WTC11 (cell line): ENCODE data around the gene DCLRE1C. TPM values are rescaled to one million over a fixed set of nuclear protein-coding genes. Genes with fewer than 3 reads are reported as not detected.
A peak's percentile ranks its signal among the peaks of the same experiment; 100 is the strongest.

Experiments used
- ATAC-seq: fragments of 200-7000 bp; cut with Tn5 transposase; 2 replicates; pipeline ENCODE4 v1.10.0; 2021; ENCODE audit warnings: mild to moderate bottlenecking, moderate library complexity
- CTCF ChIA-PET: fragments of 300-600 bp; sonication (Branson Sonifier 250); formaldehyde crosslinking; loops from one replicate; lab custom pipeline; 2021; ENCODE audit warnings: antibody characterized with exemption; lab: Charles Lee
- POLR2A ChIA-PET: fragments of 350-600 bp; sonication (Branson Sonifier 250); formaldehyde crosslinking; loops from one replicate; lab custom pipeline; 2021; ENCODE audit warnings: antibody characterized with exemption; lab: Charles Lee
- DNase-seq: peaks from one replicate; pipeline ENCODE4 v3.0.0; 2021; ENCODE audit warnings: low spot score
- H3K27ac Mint-ChIP-seq: 2 replicates; pipeline ENCODE4 v1.8.0; 2021; ENCODE audit warnings: mixed read lengths
- H3K27me3 Mint-ChIP-seq: 2 replicates; pipeline ENCODE4 v1.8.0; 2021; ENCODE audit warnings: low read depth, mild to moderate bottlenecking, moderate library complexity, mixed read lengths
- H3K36me3 Mint-ChIP-seq: 2 replicates; pipeline ENCODE4 v1.8.0; 2021; ENCODE audit warnings: mixed read lengths
- H3K4me1 Mint-ChIP-seq: 2 replicates; pipeline ENCODE4 v1.8.0; 2022; ENCODE audit warnings: mixed read lengths
- H3K4me3 Mint-ChIP-seq: 2 replicates; pipeline ENCODE4 v1.8.0; 2021; ENCODE audit warnings: mild to moderate bottlenecking, moderate library complexity, mixed read lengths
- H3K9me3 Mint-ChIP-seq: 2 replicates; pipeline ENCODE4 v1.8.0; 2021; ENCODE audit warnings: mixed read lengths
- ARID4B ChIP-seq: sonication (generic); formaldehyde crosslinking; IDR thresholded peaks from 2 replicates; pipeline ENCODE4 v1.8.0; 2023; ENCODE audit warnings: missing genetic modification reagents, mild to moderate bottlenecking, borderline replicate concordance
- ATF1 ChIP-seq: sonication (generic); formaldehyde crosslinking; IDR thresholded peaks from 2 replicates; pipeline ENCODE4 v1.8.1; 2023; ENCODE audit warnings: mild to moderate bottlenecking, moderate library complexity, missing genetic modification reagents
- ETV6 ChIP-seq: sonication (generic); formaldehyde crosslinking; IDR thresholded peaks from 2 replicates; pipeline ENCODE4 v1.8.1; 2022; ENCODE audit warnings: mild to moderate bottlenecking, missing genetic modification reagents
- FOXP1 ChIP-seq: sonication (generic); formaldehyde crosslinking; IDR thresholded peaks from 2 replicates; pipeline ENCODE4 v1.8.0; 2022; ENCODE audit warnings: missing genetic modification reagents, mild to moderate bottlenecking, moderate library complexity, borderline replicate concordance
- GABPB1 ChIP-seq: sonication (generic); formaldehyde crosslinking; IDR thresholded peaks from 2 replicates; pipeline ENCODE4 v1.8.1; 2023; ENCODE audit warnings: mild to moderate bottlenecking, missing genetic modification reagents
- MAX ChIP-seq: sonication (generic); formaldehyde crosslinking; IDR thresholded peaks from 2 replicates; pipeline ENCODE4 v1.8.0; 2022; ENCODE audit warnings: mild to moderate bottlenecking, missing genetic modification reagents
- MYBL2 ChIP-seq: sonication (generic); formaldehyde crosslinking; IDR thresholded peaks from 2 replicates; pipeline ENCODE4 v1.8.1; 2023; ENCODE audit warnings: mild to moderate bottlenecking, moderate library complexity, missing genetic modification reagents
- NFE2L1 ChIP-seq: sonication (generic); formaldehyde crosslinking; IDR thresholded peaks from 2 replicates; pipeline ENCODE4 v1.8.1; 2023; ENCODE audit warnings: missing genetic modification reagents
- PRDM15 ChIP-seq: sonication (generic); formaldehyde crosslinking; IDR thresholded peaks from 2 replicates; pipeline ENCODE4 v1.8.0; 2022; ENCODE audit warnings: missing genetic modification reagents
- PRRX2 ChIP-seq: fragments of 250-450 bp; sonication (Bioruptor Pico); IDR thresholded peaks from 2 replicates; pipeline ENCODE4 v1.8.0; 2021; ENCODE audit warnings: mild to moderate bottlenecking
- SP1 ChIP-seq: sonication (generic); formaldehyde crosslinking; conservative IDR thresholded peaks from 2 replicates; pipeline ENCODE4 v1.8.1; 2022; ENCODE audit warnings: missing genetic modification reagents
- TEAD1 ChIP-seq: sonication (generic); formaldehyde crosslinking; IDR thresholded peaks from 2 replicates; pipeline ENCODE4 v1.8.0; 2022; ENCODE audit warnings: mild to moderate bottlenecking, missing genetic modification reagents
- USF1 ChIP-seq: sonication (generic); formaldehyde crosslinking; IDR thresholded peaks from 2 replicates; pipeline ENCODE4 v1.8.0; 2022; ENCODE audit warnings: mild to moderate bottlenecking, missing genetic modification reagents
- ZNF423 ChIP-seq: fragments of 250-450 bp; sonication (Bioruptor Pico); IDR thresholded peaks from 2 replicates; pipeline ENCODE4 v2.1.2; 2022; ENCODE audit warnings: mild to moderate bottlenecking, moderate library complexity
- ZNF512 ChIP-seq: sonication (generic); formaldehyde crosslinking; IDR thresholded peaks from 2 replicates; pipeline ENCODE4 v1.8.1; 2022; ENCODE audit warnings: missing genetic modification reagents, borderline replicate concordance
- total RNA-seq: library from RNA; stranded (reverse); gene quantifications from 3 replicates; pipeline ENCODE4 v1.2.3, GENCODE V29; 2021

Gene DCLRE1C
- total RNA-seq, 1 experiment from 2014 or later = 4.3 TPM

GRCh38 chr10:14959221-14960057, 5.5 kb upstream of the DCLRE1C start, which contains the start of gene MEIG1 (continued):
- TF ChIP-seq ARID4B (peak; percentile 62; the same call in 1 of the 2 replicates), TEAD1 (CRISPR knock-in tag) (0 out of 2 replicates have a peak, but pooled peaks have one; percentile 33), PRRX2 (CRISPR knock-in tag) (no peak), MAX (CRISPR knock-in tag) (peak; percentile 27), GABPB1 (CRISPR knock-in tag) (peak; percentile 63), USF1 (CRISPR knock-in tag) (0 out of 2 replicates have a peak, but pooled peaks have one; percentile 32), ZNF423 (CRISPR knock-in tag) (no peak), FOXP1 (0 out of 2 replicates have a peak, but pooled peaks have one; percentile 68), NFE2L1 (CRISPR knock-in tag) (0 out of 2 replicates have a peak, but pooled peaks have one; percentile 55), ZNF512 (CRISPR knock-in tag) (0 out of 2 replicates have a peak, but pooled peaks have one; percentile 48), ETV6 (CRISPR knock-in tag) (0 out of 2 replicates have a peak, but pooled peaks have one; percentile 21), MYBL2 (CRISPR knock-in tag) (peak; percentile 61; the same call in 1 of the 2 replicates)

- CTCF ChIA-PET = interaction anchor here (0.8 to 1.9 kb wide), 6 partner anchors 13 to 209 kb away, joined by 3 to 6 read pairs (median 4); partner anchors contain the start of genes CDNF, HSPA14, MSANTD7 and SUV39H2
- ATAC-seq (no peak), DNase-seq (no peak)
- Mint-ChIP-seq H3K4me1 (peaks cover 10% of the 10 kb centered on the region), H3K4me3 (peak overlapping the region; percentile 93), H3K9me3 (peaks cover 3% of the 10 kb centered on the region; the same call in 1 of the 2 replicates), H3K36me3 (no peaks in the 10 kb centered on the region), H3K27ac (no peak overlapping the region), H3K27me3 (peaks cover 88% of the 10 kb centered on the region)
- TF ChIP-seq PRDM15 (CRISPR knock-in tag) (no peak), SP1 (CRISPR knock-in tag) (no peak), ATF1 (no peak)
- POLR2A ChIA-PET = interaction anchor here (1.2 to 1.6 kb wide), 3 partner anchors 79 to 121 kb away, joined by 3 to 8 read pairs (median 6); partner anchors contain the start of genes CDNF, HSPA14, MSANTD7 and SUV39H2
These were observed 5.0 kb upstream of the DCLRE1C start for GRCh38 chr10:14958872-14959220.
